WTC11 (cell line): ENCODE data around the gene FEM1B. TPM values are rescaled to one million over a fixed set of nuclear protein-coding genes. Genes with fewer than 3 reads are reported as not detected.

Experiments
- ATAC-seq: fragments of 200-7000 bp; cut with Tn5 transposase; 2 replicates; pipeline ENCODE4 v1.10.0; 2021; ENCODE audit warnings: mild to moderate bottlenecking, moderate library complexity
- CTCF ChIA-PET: fragments of 300-600 bp; sonication (Branson Sonifier 250); formaldehyde crosslinking; loops from one replicate; lab custom pipeline; 2021; ENCODE audit warnings: antibody characterized with exemption; lab: Charles Lee
- POLR2A ChIA-PET: fragments of 350-600 bp; sonication (Branson Sonifier 250); formaldehyde crosslinking; loops from one replicate; lab custom pipeline; 2021; ENCODE audit warnings: antibody characterized with exemption; lab: Charles Lee
- DNase-seq: peaks from one replicate; pipeline ENCODE4 v3.0.0; 2021; ENCODE audit warnings: low spot score
- H3K27ac Mint-ChIP-seq: 2 replicates; pipeline ENCODE4 v1.8.0; 2021; ENCODE audit warnings: mixed read lengths
- H3K27me3 Mint-ChIP-seq: 2 replicates; pipeline ENCODE4 v1.8.0; 2021; ENCODE audit warnings: low read depth, mild to moderate bottlenecking, moderate library complexity, mixed read lengths
- H3K36me3 Mint-ChIP-seq: 2 replicates; pipeline ENCODE4 v1.8.0; 2021; ENCODE audit warnings: mixed read lengths
- H3K4me1 Mint-ChIP-seq: 2 replicates; pipeline ENCODE4 v1.8.0; 2022; ENCODE audit warnings: mixed read lengths
- H3K4me3 Mint-ChIP-seq: 2 replicates; pipeline ENCODE4 v1.8.0; 2021; ENCODE audit warnings: mild to moderate bottlenecking, moderate library complexity, mixed read lengths
- H3K9me3 Mint-ChIP-seq: 2 replicates; pipeline ENCODE4 v1.8.0; 2021; ENCODE audit warnings: mixed read lengths
- CTCF ChIP-seq: fragments of 200-600 bp; IDR thresholded peaks from 2 replicates; pipeline ENCODE4 v1.8.0; 2022; ENCODE audit warnings: antibody characterized with exemption
- E2F5 ChIP-seq: sonication (generic); formaldehyde crosslinking; IDR thresholded peaks from 2 replicates; pipeline ENCODE4 v1.8.1; 2022; ENCODE audit warnings: mild to moderate bottlenecking, moderate library complexity, missing genetic modification reagents
- ESRRA ChIP-seq: sonication (generic); formaldehyde crosslinking; IDR thresholded peaks from 2 replicates; pipeline ENCODE4 v1.8.1; 2022; ENCODE audit warnings: mild to moderate bottlenecking, missing genetic modification reagents, borderline replicate concordance
- GTF2I ChIP-seq: fragments of 250-450 bp; sonication (Bioruptor Pico); conservative IDR thresholded peaks from 2 replicates; pipeline ENCODE4 v1.4.0; 2021; ENCODE audit warnings: mild to moderate bottlenecking
- HMGA2 ChIP-seq: fragments of 250-450 bp; sonication (Bioruptor Pico); IDR thresholded peaks from 2 replicates; pipeline ENCODE4 v1.4.0; 2021; ENCODE audit warnings: mild to moderate bottlenecking, moderate library complexity
- IRF1 ChIP-seq: sonication (generic); formaldehyde crosslinking; IDR thresholded peaks from 2 replicates; pipeline ENCODE4 v1.8.0; 2023; ENCODE audit warnings: missing genetic modification reagents
- MXD4 ChIP-seq: fragments of 250-450 bp; sonication (Bioruptor Pico); IDR thresholded peaks from 2 replicates; pipeline ENCODE4 v1.8.0; 2021; ENCODE audit warnings: mild to moderate bottlenecking, moderate library complexity, borderline replicate concordance
- NFE2L1 ChIP-seq: sonication (generic); formaldehyde crosslinking; IDR thresholded peaks from 2 replicates; pipeline ENCODE4 v1.8.1; 2023; ENCODE audit warnings: missing genetic modification reagents
- NR2C2 ChIP-seq: sonication (generic); formaldehyde crosslinking; IDR thresholded peaks from 2 replicates; pipeline ENCODE4 v1.8.0; 2022; ENCODE audit warnings: mild to moderate bottlenecking, missing genetic modification reagents
- RORB ChIP-seq: fragments of 250-450 bp; sonication (Bioruptor Pico); IDR thresholded peaks from 2 replicates; pipeline ENCODE4 v1.9.0; 2021; ENCODE audit warnings: mild to moderate bottlenecking
- USF2 ChIP-seq: sonication (generic); formaldehyde crosslinking; IDR thresholded peaks from 2 replicates; pipeline ENCODE4 v1.8.1; 2023; ENCODE audit warnings: mild to moderate bottlenecking, missing genetic modification reagents, moderate library complexity
- ZBTB43 ChIP-seq: sonication (generic); formaldehyde crosslinking; IDR thresholded peaks from 2 replicates; pipeline ENCODE4 v1.8.1; 2023; ENCODE audit warnings: mild to moderate bottlenecking, missing genetic modification reagents
- ZMAT4 ChIP-seq: fragments of 250-450 bp; sonication (Bioruptor Pico); IDR thresholded peaks from 2 replicates; pipeline ENCODE4 v1.9.0; 2021; ENCODE audit warnings: mild to moderate bottlenecking
- ZNF121 ChIP-seq: sonication (generic); formaldehyde crosslinking; IDR thresholded peaks from 2 replicates; pipeline ENCODE4 v1.8.0; 2023; ENCODE audit warnings: missing genetic modification reagents
- ZNF232 ChIP-seq: sonication (generic); formaldehyde crosslinking; IDR thresholded peaks from 2 replicates; pipeline ENCODE4 v1.8.0; 2022; ENCODE audit warnings: mild to moderate bottlenecking, missing genetic modification reagents
- ZNF263 ChIP-seq: sonication (generic); formaldehyde crosslinking; IDR thresholded peaks from 2 replicates; pipeline ENCODE4 v1.8.1; 2022; ENCODE audit warnings: low read depth, mild to moderate bottlenecking, moderate library complexity, missing genetic modification reagents
- ZNF423 ChIP-seq: fragments of 250-450 bp; sonication (Bioruptor Pico); IDR thresholded peaks from 2 replicates; pipeline ENCODE4 v2.1.2; 2022; ENCODE audit warnings: mild to moderate bottlenecking, moderate library complexity
- ZNF425 ChIP-seq: fragments of 250-450 bp; sonication (Bioruptor Pico); conservative IDR thresholded peaks from 2 replicates; pipeline ENCODE4 v1.9.0; 2021; ENCODE audit warnings: mild to moderate bottlenecking
- ZSCAN18 ChIP-seq: fragments of 250-450 bp; sonication (Bioruptor Pico); IDR thresholded peaks from 2 replicates; pipeline ENCODE4 v2.1.2; 2022; ENCODE audit warnings: mild to moderate bottlenecking, moderate library complexity
- total RNA-seq: library from RNA; stranded (reverse); gene quantifications from 3 replicates; pipeline ENCODE4 v1.2.3, GENCODE V29; 2021

FEM1B gene
- total RNA-seq, 1 experiment from 2014 or later = 64.8 TPM

GRCh38 chr15:68249058-68249713 lies 28.4 kb upstream of the FEM1B start:
- no peak overlapping the region for H3K27ac Mint-ChIP-seq
- DNase-seq = no peak
- peaks cover 10% of the 10 kb centered on the region for H3K36me3 Mint-ChIP-seq
- H3K9me3 Mint-ChIP-seq = peaks cover 31% of the 10 kb centered on the region
- no peak for TF ChIP-seq IRF1 (CRISPR knock-in tag)
- no peak for TF ChIP-seq ZSCAN18 (CRISPR knock-in tag)
- no peak for TF ChIP-seq ZBTB43 (CRISPR knock-in tag)
- no peak for TF ChIP-seq NFE2L1
- TF ChIP-seq ESRRA (CRISPR knock-in tag) = no peak
- no peak for TF ChIP-seq ZNF232
- no peak for TF ChIP-seq GTF2I (CRISPR knock-in tag)
- TF ChIP-seq ZNF263 (CRISPR knock-in tag) = no peak
- POLR2A ChIA-PET = interaction anchor here (0.7 kb wide), 1 partner anchor 688 kb away, joined by 4 read pairs; no protein-coding TSS in a partner anchor
- no peak for ATAC-seq
- H3K4me1 Mint-ChIP-seq = peaks cover 7% of the 10 kb centered on the region; the same call in 1 of the 2 replicates
- no peaks in the 10 kb centered on the region; the same call in 1 of the 2 replicates for H3K27me3 Mint-ChIP-seq
- H3K4me3 Mint-ChIP-seq = no peak overlapping the region
- CTCF ChIA-PET = interaction anchor here (0.7 to 0.9 kb wide), 3 partner anchors 20 to 93 kb away, joined by 3 read pairs; no protein-coding TSS in a partner anchor

GRCh38 chr15:68252925-68253534 lies 24.5 kb upstream of the FEM1B start:
- Mint-ChIP-seq H3K9me3 (peaks cover 12% of the 10 kb centered on the region), H3K27me3 (no peaks in the 10 kb centered on the region; the same call in 1 of the 2 replicates), H3K4me1 (peaks cover 13% of the 10 kb centered on the region), H3K36me3 (no peaks in the 10 kb centered on the region), H3K27ac (no peak overlapping the region), H3K4me3 (no peak overlapping the region)
- ATAC-seq (peak; percentile 11; the same call in 1 of the 2 replicates), DNase-seq (no peak)
- TF ChIP-seq ZNF423 (CRISPR knock-in tag) (no peak), CTCF (peak; percentile 61)
- CTCF ChIA-PET = interaction anchor here (0.6 to 4.7 kb wide), 47 partner anchors 9 to 576 kb away, joined by 3 to 218 read pairs (median 5); partner anchors contain the start of gene FEM1B
- POLR2A ChIA-PET = interaction anchor here (0.7 to 1.4 kb wide), 2 partner anchors 25 to 53 kb away, joined by 5 to 7 read pairs; partner anchors contain the start of gene FEM1B

- no peaks in the 10 kb centered on the region; the same call in 1 of the 2 replicates for H3K27me3 Mint-ChIP-seq
- H3K36me3 Mint-ChIP-seq = no peaks in the 10 kb centered on the region
- H3K4me1 Mint-ChIP-seq = peaks cover 10% of the 10 kb centered on the region; the same call in 1 of the 2 replicates
- POLR2A ChIA-PET = interaction anchor here (0.7 to 1.2 kb wide), 4 partner anchors 21 to 202 kb away, joined by 3 to 22 read pairs (median 6); partner anchors contain the start of genes CLN6 and FEM1B
- H3K4me3 Mint-ChIP-seq = peak overlapping the region; percentile 68
- ATAC-seq (peak; percentile 93), DNase-seq (peak; percentile 95)
- CTCF ChIA-PET = interaction anchor here (1.0 to 2.1 kb wide), 7 partner anchors 20 to 62 kb away, joined by 3 to 26 read pairs (median 6); partner anchors contain the start of gene FEM1B
- H3K27ac Mint-ChIP-seq = peak overlapping the region; percentile 92
- H3K9me3 Mint-ChIP-seq = peaks cover 2% of the 10 kb centered on the region; the same call in 1 of the 2 replicates
- TF ChIP-seq E2F5 (CRISPR knock-in tag) = peak; percentile 94
- no peak for TF ChIP-seq HMGA2 (CRISPR knock-in tag)
- peak; percentile 66 for TF ChIP-seq NR2C2 (CRISPR knock-in tag)
- no peak for TF ChIP-seq MXD4 (CRISPR knock-in tag)
- TF ChIP-seq ZMAT4 (CRISPR knock-in tag) = no peak
- TF ChIP-seq ZNF425 (CRISPR knock-in tag) = no peak
- no peak for TF ChIP-seq ZNF121 (CRISPR knock-in tag)
- no peak for TF ChIP-seq RORB (CRISPR knock-in tag)
- TF ChIP-seq USF2 (CRISPR knock-in tag) = peak; percentile 58
These were observed 20.7 kb upstream of the FEM1B start for GRCh38 chr15:68256675-68257450.
